ENCODE data around the gene NTPCR. TPM values are rescaled to one million over a fixed set of nuclear protein-coding genes. Genes with fewer than 3 reads are reported as not detected.

The NTPCR gene
- total RNA-seq, 1 donor from 2014 or later = 41.6 TPM

DNA sequence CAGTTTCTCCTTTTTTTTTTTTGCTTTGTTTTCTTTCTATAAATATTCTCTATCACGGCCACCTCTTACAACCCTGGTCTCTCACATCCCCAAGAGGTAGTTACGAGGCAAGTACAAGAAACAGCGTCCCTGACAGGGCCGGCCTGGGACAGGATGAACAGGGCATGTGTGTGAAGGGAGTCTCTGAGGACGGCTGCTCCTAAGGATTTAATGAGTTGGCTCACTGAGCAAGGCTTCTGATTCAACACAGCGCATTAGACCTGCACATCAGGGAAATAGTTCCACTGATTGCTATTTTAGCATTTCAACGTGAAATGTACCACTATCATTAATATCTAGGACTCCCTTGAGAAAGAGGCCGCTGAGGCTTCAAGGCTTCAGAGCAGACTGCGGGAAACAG is 54.0 kb downstream of the NTPCR start:
- Histone ChIP-seq H3K36me3 (peaks cover 0 to 3% of the 10 kb centered on the region in 2 donors), H3K4me1 (no peaks in the 10 kb centered on the region), H3K27ac (no peak overlapping the region), H3K4me3 (no peak overlapping the region), H3K9me3 (no peaks in the 10 kb centered on the region), H3K27me3 (no peaks in the 10 kb centered on the region)
- no peak for DNase-seq (ENCODE audit: low spot score in 2 of 2)
- intact Hi-C loops (cut with DNase I) = no loop called here
- TF ChIP-seq, protein P1, sequence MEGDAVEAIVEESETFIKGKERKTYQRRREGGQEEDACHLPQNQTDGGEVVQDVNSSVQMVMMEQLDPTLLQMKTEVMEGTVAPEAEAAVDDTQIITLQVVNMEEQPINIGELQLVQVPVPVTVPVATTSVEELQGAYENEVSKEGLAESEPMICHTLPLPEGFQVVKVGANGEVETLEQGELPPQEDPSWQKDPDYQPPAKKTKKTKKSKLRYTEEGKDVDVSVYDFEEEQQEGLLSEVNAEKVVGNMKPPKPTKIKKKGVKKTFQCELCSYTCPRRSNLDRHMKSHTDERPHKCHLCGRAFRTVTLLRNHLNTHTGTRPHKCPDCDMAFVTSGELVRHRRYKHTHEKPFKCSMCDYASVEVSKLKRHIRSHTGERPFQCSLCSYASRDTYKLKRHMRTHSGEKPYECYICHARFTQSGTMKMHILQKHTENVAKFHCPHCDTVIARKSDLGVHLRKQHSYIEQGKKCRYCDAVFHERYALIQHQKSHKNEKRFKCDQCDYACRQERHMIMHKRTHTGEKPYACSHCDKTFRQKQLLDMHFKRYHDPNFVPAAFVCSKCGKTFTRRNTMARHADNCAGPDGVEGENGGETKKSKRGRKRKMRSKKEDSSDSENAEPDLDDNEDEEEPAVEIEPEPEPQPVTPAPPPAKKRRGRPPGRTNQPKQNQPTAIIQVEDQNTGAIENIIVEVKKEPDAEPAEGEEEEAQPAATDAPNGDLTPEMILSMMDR (IDR thresholded peaks at IDR 0.05) = no peak

DNA sequence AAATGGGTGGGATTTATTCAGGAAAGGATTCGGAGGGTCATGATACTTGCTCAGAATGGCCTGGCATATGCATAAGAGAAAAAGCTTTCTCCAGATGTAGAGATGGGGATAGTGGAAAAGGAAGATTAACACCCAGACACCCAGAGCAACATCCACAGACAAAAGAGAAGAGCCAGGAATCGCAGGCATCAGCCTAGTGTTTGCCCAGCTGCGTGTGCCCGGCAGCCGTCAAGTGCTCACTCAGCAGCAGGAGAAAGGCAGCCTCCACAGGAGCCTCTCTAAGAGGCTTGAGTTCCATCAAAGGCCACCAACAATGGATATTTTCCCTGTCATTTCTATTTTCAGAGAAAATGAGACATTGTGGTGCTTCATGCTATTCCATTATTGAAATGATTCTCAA is 54.7 kb downstream of the NTPCR start:
- Histone ChIP-seq H3K4me1 (no peaks in the 10 kb centered on the region), H3K9me3 (no peaks in the 10 kb centered on the region), H3K27ac (no peak overlapping the region), H3K27me3 (no peaks in the 10 kb centered on the region), H3K4me3 (no peak overlapping the region), H3K36me3 (peaks cover 0 to 3% of the 10 kb centered on the region in 2 donors)
- no peak for DNase-seq (ENCODE audit: low spot score in 2 of 2)
- intact Hi-C loops (cut with DNase I) = no loop called here
- TF ChIP-seq, protein P1 (IDR thresholded peaks at IDR 0.05) = no peak

DNA sequence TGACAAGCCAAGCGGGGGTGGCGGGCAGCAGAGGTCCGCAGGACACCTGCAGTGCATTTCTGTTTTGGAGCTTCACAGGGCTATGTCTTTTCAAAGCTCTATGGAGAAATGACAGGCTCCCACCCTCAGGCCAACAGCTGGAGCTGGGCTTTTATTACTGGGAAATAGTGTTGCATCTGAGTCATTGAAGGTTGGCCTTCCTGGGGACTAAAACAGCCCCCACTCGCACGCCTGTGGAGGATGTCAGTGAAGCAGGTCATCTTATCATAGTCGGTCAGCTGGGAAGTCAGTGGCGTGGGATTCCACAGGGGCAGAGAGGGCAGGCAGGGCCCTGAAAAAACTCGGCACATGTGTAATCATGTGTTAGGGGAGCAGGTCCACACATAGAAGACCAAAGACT is 55.3 kb downstream of the NTPCR start:
- peaks cover 0 to 3% of the 10 kb centered on the region in 2 donors for H3K36me3 ChIP-seq
- no peaks in the 10 kb centered on the region for H3K4me1 ChIP-seq
- no peak overlapping the region for H3K4me3 ChIP-seq
- no peaks in the 10 kb centered on the region for H3K9me3 ChIP-seq
- H3K27ac ChIP-seq = no peak overlapping the region
- TF ChIP-seq, protein P1 (IDR thresholded peaks at IDR 0.05) = no peak
- no peaks in the 10 kb centered on the region for H3K27me3 ChIP-seq
- intact Hi-C loops (cut with DNase I) = no loop called here
- no peak for DNase-seq (ENCODE audit: low spot score in 2 of 2)

DNA sequence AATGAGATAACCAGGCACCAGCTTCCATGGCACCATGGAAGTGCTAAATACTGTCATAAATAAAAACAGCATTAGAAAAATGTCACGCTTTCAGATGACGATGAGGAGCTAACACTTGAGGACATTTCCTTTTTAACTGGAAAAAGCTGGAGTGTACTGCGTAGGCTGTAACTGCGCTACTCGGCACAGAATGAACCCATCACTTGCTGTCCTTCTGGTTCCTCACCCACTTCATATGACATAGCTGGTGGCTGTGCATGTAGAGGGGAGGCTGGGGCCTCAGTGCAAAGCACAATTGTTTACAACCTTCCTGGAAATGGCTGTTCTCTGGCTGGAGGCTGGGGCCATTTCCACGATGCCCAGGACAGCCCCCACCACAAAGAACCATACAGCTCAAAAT is 55.7 kb downstream of the NTPCR start:
- H3K27ac ChIP-seq = no peak overlapping the region
- intact Hi-C loops (cut with DNase I) = no loop called here
- H3K36me3 ChIP-seq = peaks cover 0 to 3% of the 10 kb centered on the region in 2 donors
- no peaks in the 10 kb centered on the region for H3K27me3 ChIP-seq
- TF ChIP-seq, protein P1 (IDR thresholded peaks at IDR 0.05) = no peak
- H3K4me3 ChIP-seq = no peak overlapping the region
- no peaks in the 10 kb centered on the region for H3K9me3 ChIP-seq
- H3K4me1 ChIP-seq = no peaks in the 10 kb centered on the region
- DNase-seq (ENCODE audit: low spot score in 2 of 2) = no peak

DNA sequence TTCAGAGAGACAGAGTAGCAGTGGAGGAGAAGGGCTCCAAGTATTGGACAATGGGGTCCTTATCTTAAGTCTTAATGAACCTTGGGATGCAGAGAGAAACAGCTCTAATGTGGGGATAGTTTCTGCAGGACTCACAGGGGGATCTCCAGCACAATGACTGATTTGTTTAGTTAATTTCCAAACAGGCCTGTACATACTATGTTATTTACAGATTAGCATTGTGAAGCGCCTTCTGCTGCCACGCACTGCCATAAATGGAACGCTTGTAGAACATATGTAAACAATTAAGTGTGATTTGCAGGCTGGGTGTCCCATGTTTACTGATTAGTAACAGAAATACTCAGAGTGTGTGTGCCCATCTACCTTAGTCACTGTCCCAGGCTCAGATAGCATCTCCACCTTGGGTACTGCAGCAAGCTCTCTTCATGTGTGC is 56.1 kb downstream of the NTPCR start:
- H3K36me3 ChIP-seq = peaks cover 0 to 3% of the 10 kb centered on the region in 2 donors
- intact Hi-C loops (cut with DNase I) = no loop called here
- H3K27me3 ChIP-seq = no peaks in the 10 kb centered on the region
- TF ChIP-seq, protein P1 (IDR thresholded peaks at IDR 0.05) = no peak
- no peaks in the 10 kb centered on the region for H3K9me3 ChIP-seq
- no peak for DNase-seq (ENCODE audit: low spot score in 2 of 2)
- no peak overlapping the region for H3K4me3 ChIP-seq
- no peak overlapping the region for H3K27ac ChIP-seq
- no peaks in the 10 kb centered on the region for H3K4me1 ChIP-seq

DNA sequence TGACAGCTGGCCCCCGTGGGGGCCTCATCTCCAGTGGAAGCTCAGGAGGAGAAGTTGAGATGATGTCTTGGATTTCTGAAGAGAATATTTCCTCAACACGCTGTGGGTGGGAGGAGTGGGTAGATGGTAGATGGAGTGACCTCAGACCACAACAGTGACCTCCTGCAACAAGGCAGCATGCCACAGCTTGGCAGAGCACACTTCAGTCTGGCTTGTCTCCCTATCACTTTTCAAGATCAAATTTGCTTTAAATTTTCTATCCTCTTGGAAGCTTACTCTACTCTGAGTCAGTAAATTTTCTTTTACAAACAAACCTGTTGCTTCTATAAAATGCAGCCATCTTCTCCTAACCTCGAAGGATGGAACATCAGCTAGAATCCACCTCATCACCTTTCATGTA is 59.7 kb downstream of the NTPCR start:
- H3K9me3 ChIP-seq = no peaks in the 10 kb centered on the region
- no peak for DNase-seq (ENCODE audit: low spot score in 2 of 2)
- no peak overlapping the region for H3K4me3 ChIP-seq
- intact Hi-C loops (cut with DNase I) = no loop called here
- H3K36me3 ChIP-seq = peaks cover 0 to 3% of the 10 kb centered on the region in 2 donors
- no peaks in the 10 kb centered on the region for H3K27me3 ChIP-seq
- no peaks in the 10 kb centered on the region for H3K4me1 ChIP-seq
- H3K27ac ChIP-seq = no peak overlapping the region
- TF ChIP-seq, protein P1 (IDR thresholded peaks at IDR 0.05) = no peak

All from ascending aorta (tissue), 2 donors.